K562 (cell line): ENCODE data around the gene MOB3C. TPM values are rescaled to one million over a fixed set of nuclear protein-coding genes. Genes with fewer than 3 reads are reported as not detected.
A peak's percentile ranks its signal among the peaks of the same experiment; 100 is the strongest.

Source experiments
- ATAC-seq: fragments of 200-7000 bp; cut with Tn5 transposase; 3 replicates; pipeline ENCODE4 v1.9.1; 2020; ENCODE audit warnings: moderate library complexity
- BruUV-seq: library from RNA; stranded (reverse); fragments of 400-500 nt; replicated peaks from 2 replicates; lab custom pipeline; 2021; lab: Mats Ljungman, UMichigan
- CTCF ChIA-PET: fragments of 300-600 bp; formaldehyde crosslinking; extraction: SDS; loops from one replicate; lab custom pipeline; 2021; ENCODE audit warnings: low intra/inter-chr PET ratio; lab: Yijun Ruan, JAX
- POLR2A ChIA-PET: fragments of 300-600, 350-650 bp; sonication (Branson Sonifier 250); formaldehyde crosslinking; extraction: SDS; loops from one replicate; lab custom pipeline; 2021; ENCODE audit warnings: antibody characterized with exemption, inconsistent platforms; lab: Yijun Ruan, JAX
- DNase-seq, 4 experiments: peaks; one replicate each; pipeline versions ENCODE4 v3.0.0 to v3.0.0-alpha.2; 2011 to 2018; ENCODE audit warnings: low spot score in 3 of 4, mixed read lengths in 3 of 4; ENCODE audit errors: extremely low read depth in 1 of 4
- FAIRE-seq: peaks from 2 replicates; lab custom pipeline; 2011; peaks lifted over from hg19 to GRCh38; lab: Jason Lieb, UNC
- H2AFZ ChIP-seq: 2 replicates; pipeline ENCODE4 v1.6.0; 2011; ENCODE audit warnings: low read depth, low read length, control low read depth, inconsistent platforms
- H3K27ac ChIP-seq: fragments of 200-600 bp; 3 replicates; pipeline ENCODE4 v1.8.0; 2011; ENCODE audit warnings: low read depth, mild to moderate bottlenecking, control low read depth, inconsistent platforms, low read length, moderate library complexity, mixed read lengths; ENCODE audit errors: extremely low read depth
- H3K27me3 ChIP-seq, 2 experiments: fragments of 300-600 bp in 1 of 2; 2 replicates in 1 of 2; 3 replicates in 1 of 2; pipeline versions ENCODE4 v1.6.0 to v1.8.0; 2011; ENCODE audit warnings: inconsistent platforms in 2 of 2, low read length in 2 of 2, mild to moderate bottlenecking in 1 of 2, mixed read lengths in 1 of 2, moderate library complexity in 1 of 2; ENCODE audit not compliant: control insufficient read depth in 2 of 2, insufficient read depth in 2 of 2
- H3K36me3 ChIP-seq: fragments of 300-600 bp; 3 replicates; pipeline ENCODE4 v1.8.0; 2011; ENCODE audit warnings: mild to moderate bottlenecking, low read length, inconsistent platforms; ENCODE audit not compliant: control insufficient read depth, insufficient read depth
- H3K4me1 ChIP-seq, 2 experiments: fragments of 200-600 bp in 1 of 2; replicated peaks in 1 of 2; 2 replicates in 1 of 2; 3 replicates in 1 of 2; pipeline versions ENCODE4 v1.5.1 to v1.8.0; 2011; ENCODE audit warnings: inconsistent platforms in 2 of 2, low read length in 2 of 2, mild to moderate bottlenecking in 1 of 2, mixed read lengths in 1 of 2, moderate library complexity in 1 of 2; ENCODE audit not compliant: control insufficient read depth in 2 of 2, insufficient read depth in 2 of 2
- H3K4me2 ChIP-seq: 2 replicates; pipeline ENCODE4 v1.6.1; 2011; ENCODE audit warnings: low read length, control low read depth, inconsistent platforms, mixed read lengths; ENCODE audit not compliant: insufficient read depth
- H3K4me3 ChIP-seq: fragments of 200-600 bp; sonication (generic), shearing (Covaris generic); 2 replicates; pipeline ENCODE4 v1.5.1; 2016; ENCODE audit warnings: control low read depth, inconsistent platforms
- H3K79me2 ChIP-seq: fragments of 200-600 bp; 3 replicates; pipeline ENCODE4 v1.8.0; 2011; ENCODE audit warnings: low read length, inconsistent platforms; ENCODE audit not compliant: control insufficient read depth, insufficient read depth
- H3K9ac ChIP-seq, 2 experiments: 2 replicates each; pipeline versions ENCODE4 v1.6.0 to v1.6.1; 2011; ENCODE audit warnings: low read depth in 2 of 2, low read length in 2 of 2, control low read depth in 1 of 2, inconsistent platforms in 1 of 2, mild to moderate bottlenecking in 1 of 2, mixed read lengths in 1 of 2; ENCODE audit not compliant: insufficient read depth in 1 of 2
- H3K9me1 ChIP-seq: one replicate; pipeline ENCODE4 v1.6.0; 2011; ENCODE audit warnings: inconsistent platforms, mild to moderate bottlenecking, low read length, moderate library complexity; ENCODE audit not compliant: control insufficient read depth, insufficient read depth
- H3K9me3 ChIP-seq: replicated peaks from 2 replicates; pipeline ENCODE4 v1.5.1; 2011; ENCODE audit warnings: low read depth, low read length, inconsistent platforms; ENCODE audit not compliant: control insufficient read depth, insufficient read depth
- H4K20me1 ChIP-seq: replicated peaks from 2 replicates; pipeline ENCODE4 v1.6.1; 2011; ENCODE audit warnings: low read length, inconsistent platforms, mixed read lengths; ENCODE audit not compliant: control insufficient read depth, insufficient read depth
- ARID1B ChIP-seq: fragments of 450-650 bp; IDR thresholded peaks from 2 replicates; pipeline ENCODE4 v1.6.1; 2016; ENCODE audit warnings: antibody characterized with exemption, mild to moderate bottlenecking, inconsistent platforms
- CBFB ChIP-seq: sonication (generic); formaldehyde crosslinking; IDR thresholded peaks from 2 replicates; pipeline ENCODE4 v1.4.0; 2020; ENCODE audit warnings: mild to moderate bottlenecking, missing genetic modification reagents
- CXXC5 ChIP-seq: fragments of 250-450 bp; sonication (Bioruptor Pico); IDR thresholded peaks from 2 replicates; pipeline ENCODE4 v1.8.0; 2022; ENCODE audit warnings: inconsistent platforms, mild to moderate bottlenecking, moderate library complexity
- ETV5 ChIP-seq: sonication (generic); formaldehyde crosslinking; IDR thresholded peaks from 2 replicates; pipeline ENCODE4 v1.4.0; 2020; ENCODE audit warnings: low read depth, mild to moderate bottlenecking, missing genetic modification reagents
- GABPA ChIP-seq: fragments of 200-800 bp; sonication (Bioruptor generic); conservative IDR thresholded peaks from 2 replicates; pipeline ENCODE4 v1.6.1; 2016; ENCODE audit warnings: low read depth, missing genetic modification characterization, missing compliant biosample characterization
- GATAD2B ChIP-seq: fragments of 450-650 bp; IDR thresholded peaks from 2 replicates; pipeline ENCODE4 v1.6.1; 2017; ENCODE audit warnings: mild to moderate bottlenecking, borderline replicate concordance
- LCOR ChIP-seq: sonication (generic); formaldehyde crosslinking; IDR thresholded peaks from 2 replicates; pipeline ENCODE4 v1.8.0; 2022; ENCODE audit warnings: mild to moderate bottlenecking, missing genetic modification reagents
- LEF1 ChIP-seq: fragments of 450-650 bp; IDR thresholded peaks from 2 replicates; pipeline ENCODE4 v1.6.1; 2016; ENCODE audit warnings: mild to moderate bottlenecking
- MED1 ChIP-seq: sonication (generic); formaldehyde crosslinking; IDR thresholded peaks from 2 replicates; pipeline ENCODE4 v1.8.1; 2023; ENCODE audit warnings: missing genetic modification reagents, borderline replicate concordance
- MXI1 ChIP-seq: IDR thresholded peaks from 2 replicates; pipeline ENCODE4 v1.6.1; 2011; ENCODE audit warnings: low read depth, mild to moderate bottlenecking, improper control_type of control experiment, low read length
- NCOA6 ChIP-seq: fragments of 450-650 bp; IDR thresholded peaks from 2 replicates; pipeline ENCODE4 v1.6.1; 2017; ENCODE audit warnings: mild to moderate bottlenecking
- ZNF316 ChIP-seq: fragments of 450-650 bp; IDR thresholded peaks from 2 replicates; pipeline ENCODE4 v1.6.1; 2016
- ZNF644 ChIP-seq: fragments of 200-800 bp; sonication (Bioruptor generic); IDR thresholded peaks from 2 replicates; pipeline ENCODE4 v1.6.1; 2016; ENCODE audit warnings: low read depth, missing genetic modification characterization, missing compliant biosample characterization
- WGBS: fragments of 100-300 bp; shearing (Covaris generic); methylation state at CpG from one replicate; pipeline ENCODE4 v1.1.6; 2016; ENCODE audit warnings: low coverage, mixed read lengths; ENCODE audit not compliant: insufficient coverage; ENCODE audit errors: missing lambda C conversion rate; 5-methylcytosine and 5-hydroxymethylcytosine counted together
- in situ Hi-C: fragments of 300-500 bp; cut with MboI; formaldehyde crosslinking; loops from 4 replicates; pipeline ENCODE4 v1.15.0; 2018; ENCODE audit warnings: inconsistent platforms, mixed read lengths
- intact Hi-C: fragments of 100-400 bp; cut with micrococcal nuclease; formaldehyde crosslinking; loops from 2 replicates; pipeline ENCODE4 v1.14.2; 2022
- polyA plus RNA-seq, 8 experiments: library from polyadenylated mRNA; depleted of rRNA in 4 of 8; stranded (reverse) in 5 of 8; unstranded in 3 of 8; fragments of >200 nt; fragmentation: Nextera tagmentation in 2 of 8; fragmentation: Illumina TruSeq in 1 of 8; extraction: Ambion mirVana in 2 of 8; extraction: Trizol in 1 of 8; gene quantifications; 2 replicates each; pipeline versions ENCODE4 v1.2.1 to v1.2.3, GENCODE V29; 2011 to 2014; ENCODE audit warnings: inconsistent platforms in 1 of 8, missing spikeins in 1 of 8
- total RNA-seq, 7 experiments: library from RNA; depleted of rRNA in 6 of 7; stranded (reverse); fragments of >200 nt in 6 of 7; fragmentation: Illumina TruSeq in 2 of 7; extraction: Trizol in 2 of 7; gene quantifications; 2 replicates each; pipeline versions ENCODE4 v1.2.1 to v1.2.3, GENCODE V29; 2011 to 2021; ENCODE audit warnings: low replicate concordance in 1 of 7
- TF ChIP-seq, protein P1 (sequence below): fragments of 450-650 bp; IDR thresholded peaks from 2 replicates; pipeline ENCODE4 v1.7.1; 2018; ENCODE audit warnings: mild to moderate bottlenecking, low read depth; ENCODE audit not compliant: partially characterized antibody
- TF ChIP-seq, protein P2 (sequence below), 3 experiments: fragments of 200-800 bp in 1 of 3; fragments of 250-450 bp in 1 of 3; fragments of 450-650 bp in 1 of 3; sonication (Bioruptor Pico) in 1 of 3; sonication (Bioruptor generic) in 1 of 3; formaldehyde crosslinking in 1 of 3; IDR thresholded peaks; 2 replicates each; pipeline versions ENCODE4 v1.6.1 to v1.8.0; 2016 to 2022; ENCODE audit warnings: mild to moderate bottlenecking in 2 of 3, missing genetic modification characterization in 2 of 3, missing compliant biosample characterization in 1 of 3, moderate library complexity in 1 of 3

Gene MOB3C
- total and polyA plus RNA-seq, 9 of the 15 experiments (the other 6 are each of a cell fraction or from before 2014, with no cell fraction given) = 1.0 to 7.5 (median 3.7) TPM

DNA sequence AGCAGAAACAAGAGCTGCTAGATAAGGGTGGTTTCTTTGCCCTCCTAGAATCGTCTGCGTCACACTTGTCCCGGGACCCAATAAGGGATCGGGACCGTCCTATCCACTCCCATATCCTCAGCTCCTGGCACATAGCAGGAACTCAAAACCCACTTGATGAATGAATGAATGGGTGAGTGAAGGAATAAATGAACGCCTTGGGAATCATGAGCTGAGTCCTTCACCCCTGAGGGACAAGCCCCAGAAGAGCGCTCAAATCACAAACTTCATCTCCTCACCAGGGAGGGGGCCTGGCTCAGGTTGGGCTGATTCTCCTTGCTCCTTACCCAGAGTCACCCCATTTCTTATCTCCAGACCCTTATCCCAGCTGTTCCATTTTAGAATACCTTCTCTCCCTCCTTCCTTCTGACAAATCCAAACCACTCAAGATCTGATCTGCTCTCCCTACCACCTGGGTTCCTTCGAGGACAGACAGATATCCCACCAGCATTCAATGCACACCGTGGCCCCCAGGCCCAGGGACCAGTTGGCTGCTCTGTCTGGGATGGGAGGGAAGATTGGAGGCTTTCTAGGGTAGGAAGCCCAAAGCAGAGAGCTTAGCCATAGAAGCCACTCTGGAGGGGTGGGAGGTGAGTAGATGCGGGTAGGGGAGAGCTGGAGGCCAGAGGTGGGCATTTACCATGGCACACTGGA is 643 bp upstream of the MOB3C start (continued):
- TF ChIP-seq, protein P1, sequence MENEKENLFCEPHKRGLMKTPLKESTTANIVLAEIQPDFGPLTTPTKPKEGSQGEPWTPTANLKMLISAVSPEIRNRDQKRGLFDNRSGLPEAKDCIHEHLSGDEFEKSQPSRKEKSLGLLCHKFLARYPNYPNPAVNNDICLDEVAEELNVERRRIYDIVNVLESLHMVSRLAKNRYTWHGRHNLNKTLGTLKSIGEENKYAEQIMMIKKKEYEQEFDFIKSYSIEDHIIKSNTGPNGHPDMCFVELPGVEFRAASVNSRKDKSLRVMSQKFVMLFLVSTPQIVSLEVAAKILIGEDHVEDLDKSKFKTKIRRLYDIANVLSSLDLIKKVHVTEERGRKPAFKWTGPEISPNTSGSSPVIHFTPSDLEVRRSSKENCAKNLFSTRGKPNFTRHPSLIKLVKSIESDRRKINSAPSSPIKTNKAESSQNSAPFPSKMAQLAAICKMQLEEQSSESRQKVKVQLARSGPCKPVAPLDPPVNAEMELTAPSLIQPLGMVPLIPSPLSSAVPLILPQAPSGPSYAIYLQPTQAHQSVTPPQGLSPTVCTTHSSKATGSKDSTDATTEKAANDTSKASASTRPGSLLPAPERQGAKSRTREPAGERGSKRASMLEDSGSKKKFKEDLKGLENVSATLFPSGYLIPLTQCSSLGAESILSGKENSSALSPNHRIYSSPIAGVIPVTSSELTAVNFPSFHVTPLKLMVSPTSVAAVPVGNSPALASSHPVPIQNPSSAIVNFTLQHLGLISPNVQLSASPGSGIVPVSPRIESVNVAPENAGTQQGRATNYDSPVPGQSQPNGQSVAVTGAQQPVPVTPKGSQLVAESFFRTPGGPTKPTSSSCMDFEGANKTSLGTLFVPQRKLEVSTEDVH = no peak
- peak; percentile 14; the same call in 1 of the 2 replicates for TF ChIP-seq ARID1B
- no peak for TF ChIP-seq LCOR (CRISPR knock-in tag)
- no peak; the same call in 1 of the 2 replicates for TF ChIP-seq GATAD2B
- TF ChIP-seq ZNF316 = no peak
- no peak for TF ChIP-seq LEF1
- no peak for TF ChIP-seq MED1 (CRISPR knock-in tag)
- no peak for TF ChIP-seq CXXC5 (CRISPR knock-in tag)

DNA sequence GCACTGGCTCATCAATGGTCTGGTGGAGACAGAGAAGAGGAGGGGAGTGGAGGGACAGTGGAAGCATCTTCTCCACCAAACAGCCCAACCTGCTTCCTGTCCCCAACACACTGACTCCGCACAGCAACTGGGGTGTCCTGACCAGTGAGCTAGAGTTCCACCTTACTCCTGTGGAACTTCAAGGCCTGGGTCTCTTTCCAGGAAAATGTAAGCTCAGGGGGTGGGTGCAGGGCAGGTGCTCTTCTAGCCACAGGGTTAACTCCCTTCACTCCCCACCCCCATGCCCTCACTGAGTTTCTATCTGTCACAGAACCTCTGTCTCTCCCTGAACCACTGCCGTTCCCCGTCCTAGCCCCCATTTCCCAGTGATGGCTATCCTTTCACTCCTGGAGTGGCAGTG is 876 bp downstream of the MOB3C start:
- intact Hi-C loops = no loop called here
- TF ChIP-seq MXI1 = no peak
- TF ChIP-seq CBFB = 0 out of 2 replicates have a peak, but pooled peaks have one; percentile 30
- no peak for TF ChIP-seq ZNF644
- TF ChIP-seq, protein P2, sequence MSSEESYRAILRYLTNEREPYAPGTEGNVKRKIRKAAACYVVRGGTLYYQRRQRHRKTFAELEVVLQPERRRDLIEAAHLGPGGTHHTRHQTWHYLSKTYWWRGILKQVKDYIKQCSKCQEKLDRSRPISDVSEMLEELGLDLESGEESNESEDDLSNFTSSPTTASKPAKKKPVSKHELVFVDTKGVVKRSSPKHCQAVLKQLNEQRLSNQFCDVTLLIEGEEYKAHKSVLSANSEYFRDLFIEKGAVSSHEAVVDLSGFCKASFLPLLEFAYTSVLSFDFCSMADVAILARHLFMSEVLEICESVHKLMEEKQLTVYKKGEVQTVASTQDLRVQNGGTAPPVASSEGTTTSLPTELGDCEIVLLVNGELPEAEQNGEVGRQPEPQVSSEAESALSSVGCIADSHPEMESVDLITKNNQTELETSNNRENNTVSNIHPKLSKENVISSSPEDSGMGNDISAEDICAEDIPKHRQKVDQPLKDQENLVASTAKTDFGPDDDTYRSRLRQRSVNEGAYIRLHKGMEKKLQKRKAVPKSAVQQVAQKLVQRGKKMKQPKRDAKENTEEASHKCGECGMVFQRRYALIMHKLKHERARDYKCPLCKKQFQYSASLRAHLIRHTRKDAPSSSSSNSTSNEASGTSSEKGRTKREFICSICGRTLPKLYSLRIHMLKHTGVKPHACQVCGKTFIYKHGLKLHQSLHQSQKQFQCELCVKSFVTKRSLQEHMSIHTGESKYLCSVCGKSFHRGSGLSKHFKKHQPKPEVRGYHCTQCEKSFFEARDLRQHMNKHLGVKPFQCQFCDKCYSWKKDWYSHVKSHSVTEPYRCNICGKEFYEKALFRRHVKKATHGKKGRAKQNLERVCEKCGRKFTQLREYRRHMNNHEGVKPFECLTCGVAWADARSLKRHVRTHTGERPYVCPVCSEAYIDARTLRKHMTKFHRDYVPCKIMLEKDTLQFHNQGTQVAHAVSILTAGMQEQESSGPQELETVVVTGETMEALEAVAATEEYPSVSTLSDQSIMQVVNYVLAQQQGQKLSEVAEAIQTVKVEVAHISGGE (CRISPR knock-in tag; IDR thresholded peaks at IDR 0.05) = peak in 1 of 3 experiments; percentile 82; a peak in 2 of 6 replicates
- no peak for TF ChIP-seq NCOA6
- peak; percentile 46; the same call in 1 of the 2 replicates for TF ChIP-seq ETV5
- TF ChIP-seq GABPA = 0 out of 2 replicates have a peak, but pooled peaks have one; percentile 8

More for the DNA sequence above, 876 bp downstream of the MOB3C start:
- ATAC-seq (peak; percentile 7), FAIRE-seq (peak; percentile 63), DNase-seq (peak in 2 of 4 experiments; percentile 26)
- Histone ChIP-seq H3K27ac (peak overlapping the region; percentile 63), H3K9me1 (peaks cover 3% of the 10 kb centered on the region), H3K9me3 (no peaks in the 10 kb centered on the region), H3K4me1 (peaks cover 20 to 45% of the 10 kb centered on the region in 2 experiments), H3K79me2 (peaks cover 4% of the 10 kb centered on the region; the same call in 2 of the 3 replicates), H2AFZ (peak overlapping the region; percentile 78), H3K4me2 (peak overlapping the region; percentile 90), H3K27me3 (no peaks in the 10 kb centered on the region), H3K9ac (peak overlapping the region; percentile 74 to 97), H3K4me3 (peak overlapping the region; percentile 72), H3K36me3 (no peaks in the 10 kb centered on the region), H4K20me1 (peaks cover 3% of the 10 kb centered on the region)
- WGBS = 57% methylated on average over 3 of the region's 3 CpGs
- ChIA-PET CTCF (no interaction called here), POLR2A (interaction anchor here (0.6 to 3.0 kb wide), 8 partner anchors 9 to 320 kb away, joined by 3 to 38 read pairs (median 3); partner anchors contain the start of gene MKNK1)
- TSS peak; percentile 72 for BruUV-seq
- in situ Hi-C loops = loop anchor here (5.0 kb wide), 1 partner anchor 107 kb away; no protein-coding TSS in a partner anchor
